SU-DHL-6 (cell line): Measurements from ENCODE around the gene FAU.

ENCODE experiments used
- H2AFZ ChIP-seq: fragments of 200-600 bp; sonication (generic); 2 replicates; pipeline ENCODE4 v1.6.1; 2014; ENCODE audit warnings: low read depth, mild to moderate bottlenecking, moderate library complexity, mixed read lengths, antibody characterized with exemption, low read length; ENCODE audit not compliant: severe bottlenecking
- H3F3A ChIP-seq: fragments of 200-600 bp; shearing (Covaris generic); 2 replicates; pipeline ENCODE4 v1.6.0; 2016; ENCODE audit warnings: antibody characterized with exemption, mild to moderate bottlenecking; ENCODE audit not compliant: insufficient read depth
- H3K27ac ChIP-seq: fragments of 200-600 bp; sonication (generic); 2 replicates; pipeline ENCODE4 v1.5.1; 2016; ENCODE audit warnings: low read depth, mild to moderate bottlenecking, low read length, moderate library complexity, mixed read lengths
- H3K27me3 ChIP-seq: fragments of 200-600 bp; sonication (generic), shearing (Covaris generic); 2 replicates; pipeline ENCODE4 v1.6.0; 2014; ENCODE audit warnings: mild to moderate bottlenecking, low read length
- H3K36me3 ChIP-seq: fragments of 200-600 bp; sonication (generic); 2 replicates; pipeline ENCODE4 v1.6.1; 2014; ENCODE audit warnings: mild to moderate bottlenecking, low read length, mixed read lengths
- H3K4me2 ChIP-seq: fragments of 300-600, 200-600 bp; shearing (Covaris generic), sonication (generic); 2 replicates; pipeline ENCODE4 v1.6.0; 2014; ENCODE audit warnings: low read length, low read depth, mild to moderate bottlenecking; ENCODE audit not compliant: poor library complexity, severe bottlenecking
- H3K4me3 ChIP-seq: fragments of 200-600 bp; sonication (generic); 2 replicates; pipeline ENCODE4 v1.5.1; 2014; ENCODE audit warnings: antibody characterized with exemption, low read length, mild to moderate bottlenecking, mixed read lengths; ENCODE audit not compliant: insufficient read depth, poor library complexity, severe bottlenecking
- H3K79me2 ChIP-seq: fragments of 200-600 bp; sonication (generic); 2 replicates; pipeline ENCODE4 v1.6.1; 2014; ENCODE audit warnings: mild to moderate bottlenecking, low read length, moderate library complexity; ENCODE audit not compliant: insufficient read depth
- H3K9ac ChIP-seq: fragments of 200-600 bp; sonication (generic); 2 replicates; pipeline ENCODE4 v1.7.0; 2014; ENCODE audit warnings: mild to moderate bottlenecking, low read length
- H3K9me2 ChIP-seq: fragments of 200-600 bp; sonication (generic); replicated peaks from 2 replicates; pipeline ENCODE4 v1.6.1; 2014; ENCODE audit warnings: low read length; ENCODE audit not compliant: insufficient read depth
- H3K9me3 ChIP-seq: fragments of 200-600 bp; sonication (generic); 2 replicates; pipeline ENCODE4 v1.6.1; 2014; ENCODE audit warnings: low read length, mixed read lengths; ENCODE audit not compliant: insufficient read depth
- H4K20me1 ChIP-seq: fragments of 200-600 bp; sonication (generic); 2 replicates; pipeline ENCODE4 v1.6.1; 2014; ENCODE audit warnings: low read depth, mild to moderate bottlenecking, antibody characterized with exemption, low read length, moderate library complexity, mixed read lengths
- CTCF ChIP-seq: fragments of 200-600 bp; sonication (generic); IDR thresholded peaks from one replicate; pipeline ENCODE4 v1.5.1; 2017; ENCODE audit warnings: antibody characterized with exemption, mild to moderate bottlenecking, low read length, moderate library complexity; ENCODE audit not compliant: insufficient read depth, poor library complexity, severe bottlenecking
- EZH2phosphoT487 ChIP-seq: fragments of 200-600 bp; sonication (generic), shearing (Covaris generic); conservative IDR thresholded peaks from 2 replicates; pipeline ENCODE4 v1.6.1; 2018; ENCODE audit warnings: mild to moderate bottlenecking, antibody characterized with exemption, low read length, moderate library complexity, mixed read lengths

Gene FAU

GRCh38 chr11:65156926-65157325 is 35.0 kb upstream of the FAU start:
- Histone ChIP-seq H3K36me3 (no peaks in the 10 kb centered on the region), H3K27me3 (no peaks in the 10 kb centered on the region), H3K79me2 (no peaks in the 10 kb centered on the region), H3K4me2 (no peak overlapping the region), H3K27ac (no peak overlapping the region), H3K9ac (no peak overlapping the region), H3F3A (no peaks in the 10 kb centered on the region), H3K4me3 (no peak overlapping the region), H2AFZ (no peak overlapping the region), H3K9me3 (no peaks in the 10 kb centered on the region), H4K20me1 (no peaks in the 10 kb centered on the region), H3K9me2 (no peaks in the 10 kb centered on the region)
- TF ChIP-seq EZH2phosphoT487, result no peak
- TF ChIP-seq CTCF, result no peak

- H3K79me2 ChIP-seq, result no peaks in the 10 kb centered on the region
- H3K4me2 ChIP-seq, result no peak overlapping the region
- H3K9ac ChIP-seq, result no peak overlapping the region
- no peaks in the 10 kb centered on the region for H3K9me3 ChIP-seq
- TF ChIP-seq EZH2phosphoT487, result no peak
- TF ChIP-seq CTCF, result no peak
- no peaks in the 10 kb centered on the region for H3K36me3 ChIP-seq
- no peaks in the 10 kb centered on the region for H4K20me1 ChIP-seq
- H3F3A ChIP-seq, result no peaks in the 10 kb centered on the region
- no peak overlapping the region for H3K27ac ChIP-seq
- no peak overlapping the region for H3K4me3 ChIP-seq
- H2AFZ ChIP-seq, result no peak overlapping the region
- no peaks in the 10 kb centered on the region for H3K9me2 ChIP-seq
- no peaks in the 10 kb centered on the region for H3K27me3 ChIP-seq
These were observed 34.3 kb upstream of the FAU start for GRCh38 chr11:65156256-65156655.

GRCh38 chr11:65152122-65152521 is 30.2 kb upstream of the FAU start:
- TF ChIP-seq EZH2phosphoT487 (no peak), CTCF (no peak)
- Histone ChIP-seq H2AFZ (no peak overlapping the region), H3K4me3 (no peak overlapping the region), H3K27ac (no peak overlapping the region), H3K36me3 (no peaks in the 10 kb centered on the region), H4K20me1 (no peaks in the 10 kb centered on the region), H3K9ac (no peak overlapping the region), H3K4me2 (no peak overlapping the region), H3K27me3 (no peaks in the 10 kb centered on the region), H3K9me2 (no peaks in the 10 kb centered on the region), H3F3A (no peaks in the 10 kb centered on the region), H3K79me2 (no peaks in the 10 kb centered on the region), H3K9me3 (no peaks in the 10 kb centered on the region)
